Measurements from ENCODE around the gene TTL. TPM values are rescaled to one million over a fixed set of nuclear protein-coding genes. Genes with fewer than 3 reads are reported as not detected.

The TTL gene
- total RNA-seq, 4 donors from 2014 or later, result 11.6 to 24.2 (median 21.4) TPM

GRCh38 chr2:112459372-112459771 is 22.6 kb upstream of the TTL start:
- Histone ChIP-seq H3K27me3 (no peaks in the 10 kb centered on the region), H3K9me3 (no peaks in the 10 kb centered on the region), H3K4me3 (no peak overlapping the region), H3K27ac (no peak overlapping the region), H3K4me1 (no peaks in the 10 kb centered on the region), H3K36me3 (no peaks in the 10 kb centered on the region)
- TF ChIP-seq CTCF (IDR thresholded peaks at IDR 0.05) (no peak), POLR2A (IDR thresholded peaks at IDR 0.05) (no peak)
- intact Hi-C loops (cut with DNase I), result no loop called here
- no peak for DNase-seq
- WGBS, 2 donors, result 82 to 92% methylated on average over 1 of the region's 1 CpG

- no peak for TF ChIP-seq CTCF (IDR thresholded peaks at IDR 0.05)
- no peak for TF ChIP-seq POLR2A (IDR thresholded peaks at IDR 0.05)
- intact Hi-C loops (cut with DNase I), result no loop called here
- Histone ChIP-seq H3K27ac (no peak overlapping the region), H3K4me1 (no peaks in the 10 kb centered on the region), H3K27me3 (no peaks in the 10 kb centered on the region), H3K4me3 (no peak overlapping the region), H3K36me3 (no peaks in the 10 kb centered on the region), H3K9me3 (no peaks in the 10 kb centered on the region)
- WGBS, 2 donors, result 59 to 72% methylated on average over 5 of the region's 5 CpGs
- no peak for DNase-seq
Observed at GRCh38 chr2:112462178-112462577, 19.8 kb upstream of the TTL start.

GRCh38 chr2:112463256-112463655 is 18.7 kb upstream of the TTL start:
- Histone ChIP-seq H3K9me3 (no peaks in the 10 kb centered on the region), H3K27me3 (no peaks in the 10 kb centered on the region), H3K36me3 (no peaks in the 10 kb centered on the region), H3K4me1 (no peaks in the 10 kb centered on the region), H3K4me3 (no peak overlapping the region), H3K27ac (no peak overlapping the region)
- TF ChIP-seq CTCF (IDR thresholded peaks at IDR 0.05) (no peak), POLR2A (IDR thresholded peaks at IDR 0.05) (no peak)
- no peak for DNase-seq
- 93 to 97% methylated on average over 1 of the region's 1 CpG for WGBS, 2 donors
- intact Hi-C loops (cut with DNase I), result no loop called here

GRCh38 chr2:112465382-112465781 is 16.6 kb upstream of the TTL start:
- no peak overlapping the region for H3K4me3 ChIP-seq
- no peak for TF ChIP-seq POLR2A (IDR thresholded peaks at IDR 0.05)
- TF ChIP-seq CTCF (IDR thresholded peaks at IDR 0.05), result no peak
- intact Hi-C loops (cut with DNase I), result no loop called here
- H3K36me3 ChIP-seq, result no peaks in the 10 kb centered on the region
- no peak for DNase-seq
- 37 to 58% methylated on average over 2 of the region's 3 CpGs for WGBS, 2 donors
- no peak overlapping the region for H3K27ac ChIP-seq
- H3K27me3 ChIP-seq, result no peaks in the 10 kb centered on the region
- no peaks in the 10 kb centered on the region for H3K4me1 ChIP-seq
- no peaks in the 10 kb centered on the region for H3K9me3 ChIP-seq

GRCh38 chr2:112472547-112473263 is 9.3 kb upstream of the TTL start:
- H3K27ac ChIP-seq, result no peak overlapping the region
- no peaks in the 10 kb centered on the region for H3K36me3 ChIP-seq
- DNase-seq, result no peak
- WGBS, 2 donors, result 70 to 81% methylated on average over 5 of the region's 6 CpGs
- TF ChIP-seq CTCF (IDR thresholded peaks at IDR 0.05) (no peak), POLR2A (IDR thresholded peaks at IDR 0.05) (no peak)
- H3K4me1 ChIP-seq, result no peaks in the 10 kb centered on the region
- H3K4me3 ChIP-seq, result no peak overlapping the region
- H3K9me3 ChIP-seq, result no peaks in the 10 kb centered on the region
- intact Hi-C loops (cut with DNase I), result no loop called here
- H3K27me3 ChIP-seq, result no peaks in the 10 kb centered on the region

Data from esophagus squamous epithelium (tissue), 5 donors.